ENCODE results near the gene AP1S2. TPM values are rescaled to one million over a fixed set of nuclear protein-coding genes. Genes with fewer than 3 reads are reported as not detected.

Gene AP1S2
- 15.4 and 16.5 TPM in 2 replicates for total RNA-seq

DNA sequence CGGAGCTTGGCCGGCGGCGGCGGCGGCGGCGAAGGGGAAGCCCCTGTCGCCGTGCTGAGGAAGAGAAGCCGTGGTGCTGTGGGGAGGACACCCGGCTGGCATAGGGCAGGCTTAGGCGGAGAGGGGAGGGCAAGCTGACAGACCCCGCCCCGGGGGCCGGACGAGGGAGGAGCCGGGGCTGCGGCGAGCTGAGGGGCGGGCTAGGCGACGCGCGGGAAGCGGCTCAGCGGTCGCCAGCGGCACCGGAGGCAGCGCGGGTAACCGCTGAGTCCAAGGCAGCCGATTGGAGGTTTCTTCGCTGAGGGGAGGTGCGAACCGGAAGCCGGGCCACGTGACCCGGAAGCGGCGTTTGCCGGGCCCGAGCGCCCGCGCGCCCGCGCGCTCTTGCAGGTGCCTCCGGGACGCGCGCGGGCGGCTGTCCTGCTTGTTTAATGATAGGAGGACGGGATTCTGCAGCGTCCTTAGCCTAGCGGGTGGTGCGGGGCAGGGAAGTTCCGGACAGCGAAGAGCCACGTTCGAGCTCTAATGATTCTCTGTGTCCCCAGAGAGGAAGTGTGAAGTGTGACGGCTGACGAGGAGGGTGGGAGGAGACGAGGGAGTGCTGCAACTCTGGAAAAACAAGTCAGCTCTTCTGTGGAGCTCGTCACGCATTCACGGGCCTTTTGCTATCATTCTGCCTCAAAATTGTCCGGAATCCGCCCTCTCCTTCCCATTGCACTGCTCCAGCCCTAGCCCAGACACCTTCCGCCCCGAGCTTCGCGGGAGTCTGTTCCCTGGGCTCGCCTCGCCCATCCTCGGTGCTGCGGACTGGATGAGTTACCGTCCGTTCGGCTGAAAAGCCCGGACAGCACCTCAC is at the start of gene AP1S2:
TSS of gene AP1S2 (minus strand) at position 102 of the 856 bp plus-strand sequence. CDS start 2,289 bp downstream, outside the sequence.

DNA sequence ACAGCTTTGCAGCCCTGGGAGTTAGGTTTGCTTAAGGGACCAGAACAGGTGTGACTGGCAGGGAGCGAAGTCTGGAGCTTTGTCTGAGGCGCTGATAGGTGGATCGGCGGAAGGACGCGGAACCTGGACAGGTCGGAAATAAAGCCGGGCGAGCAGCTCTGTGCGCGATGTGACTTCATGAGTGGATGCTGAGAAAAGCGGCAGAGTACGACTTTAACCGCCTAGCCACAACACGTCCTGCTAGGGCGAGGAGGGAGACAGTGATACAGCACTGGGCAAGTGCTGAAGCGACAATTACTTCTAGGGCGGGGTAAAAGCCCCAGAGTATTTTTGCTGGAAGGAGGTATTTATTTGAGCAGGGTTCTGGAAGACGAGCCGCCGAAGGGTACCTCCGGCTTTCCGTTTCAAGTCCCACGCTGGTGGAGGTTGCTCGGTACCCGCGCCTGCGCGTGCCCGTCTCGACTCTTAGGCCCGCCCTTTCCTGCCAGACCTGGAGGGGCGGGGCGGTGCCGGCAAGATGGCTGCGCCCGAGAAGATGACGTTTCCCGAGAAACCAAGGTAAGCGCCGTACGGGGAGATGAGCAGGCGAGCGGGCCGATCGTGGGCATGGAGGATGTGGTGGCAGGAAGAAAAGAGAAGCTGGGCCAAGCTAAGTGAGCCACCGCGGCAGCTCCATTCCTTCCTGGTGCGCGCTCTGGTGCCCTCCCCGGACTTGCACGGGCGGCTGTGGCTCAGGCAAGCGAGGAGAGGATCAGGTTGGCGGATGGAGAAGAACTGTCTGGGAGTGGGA is 64.4 kb downstream of the AP1S2 start, which contains the start of gene ZRSR2:
TSS of gene ZRSR2 (plus strand) at position 506 of the 790 bp plus-strand sequence. CDS start at position 518, 12 bp downstream.

Other genes starting within 250 kb of the AP1S2 start
- gene CLTRN, start 190.0 kb downstream of the AP1S2 start, total RNA-seq = 0.11 and 0.39 TPM in 2 replicates
- 3.2 and 3.5 TPM in 2 replicates for gene CA5B, start 116.5 kb downstream of the AP1S2 start, total RNA-seq
- gene ZRSR2, start 64.3 kb downstream of the AP1S2 start, total RNA-seq = 3.7 and 4.7 TPM in 2 replicates